Medulla oblongata (tissue), 1 donor: ENCODE results near the gene SLFN11.
"Not testable (repeated sequence)": the region's sequence is repeated elsewhere in the genome, so short reads cannot be mapped to it uniquely, and the experiment has no call there.

Source experiments
- DNase-seq: peaks from one replicate; pipeline ENCODE4 v3.0.0-alpha.2; 2015; ENCODE audit errors: extremely low spot score

SLFN11 gene

DNA sequence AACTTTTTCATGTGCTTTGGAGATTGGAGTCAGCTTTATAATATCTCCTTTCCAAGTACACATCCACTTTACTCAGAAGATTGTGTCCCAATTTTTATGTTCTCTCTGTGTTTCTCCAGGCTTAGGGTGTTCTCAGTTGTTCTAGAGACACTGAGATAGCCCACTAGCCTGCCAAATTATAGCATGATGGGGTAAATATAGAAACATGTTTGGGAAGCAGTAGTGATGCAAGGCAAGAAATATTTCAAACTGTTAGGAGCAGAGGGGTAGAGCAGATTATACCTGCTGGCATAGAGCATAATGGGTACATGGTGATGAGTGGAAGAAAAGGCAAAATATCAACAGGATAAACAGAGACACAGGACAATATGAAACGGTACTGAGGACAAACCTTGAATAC, 12.4 kb downstream of the SLFN11 start:
- no peak for DNase-seq

DNA sequence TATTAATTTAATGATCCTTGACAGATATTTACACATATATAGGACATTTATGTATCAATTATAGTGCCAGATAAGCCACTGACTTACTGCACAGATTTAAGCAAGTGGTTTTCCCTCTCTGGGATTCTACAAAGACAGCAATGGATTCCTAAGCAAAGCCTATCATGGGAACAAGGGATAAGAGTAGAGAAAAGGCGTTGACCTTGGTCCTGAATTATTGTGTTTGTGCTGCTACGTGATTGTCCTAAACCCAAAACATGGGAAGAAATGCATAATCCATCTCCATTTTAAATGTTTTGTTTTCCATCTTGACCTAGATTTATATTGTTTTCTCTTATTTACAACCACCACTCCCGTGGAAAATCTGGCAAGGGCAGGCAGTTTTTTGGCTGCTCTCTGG, 14.0 kb downstream of the SLFN11 start:
- no peak for DNase-seq

- no peak for DNase-seq
These were observed 21.1 kb downstream of the SLFN11 start for GRCh38 chr17:35352284-35352683.

GRCh38 chr17:35350493-35350892, 22.9 kb downstream of the SLFN11 start:
- no peak for DNase-seq

GRCh38 chr17:35345926-35346771, 27.3 kb downstream of the SLFN11 start:
- DNase-seq, result peak; percentile 74

GRCh38 chr17:35345445-35345925, 27.9 kb downstream of the SLFN11 start:
- DNase-seq, result no peak

- DNase-seq, result no peak
These were observed 29.2 kb downstream of the SLFN11 start for GRCh38 chr17:35344262-35344661.

DNA sequence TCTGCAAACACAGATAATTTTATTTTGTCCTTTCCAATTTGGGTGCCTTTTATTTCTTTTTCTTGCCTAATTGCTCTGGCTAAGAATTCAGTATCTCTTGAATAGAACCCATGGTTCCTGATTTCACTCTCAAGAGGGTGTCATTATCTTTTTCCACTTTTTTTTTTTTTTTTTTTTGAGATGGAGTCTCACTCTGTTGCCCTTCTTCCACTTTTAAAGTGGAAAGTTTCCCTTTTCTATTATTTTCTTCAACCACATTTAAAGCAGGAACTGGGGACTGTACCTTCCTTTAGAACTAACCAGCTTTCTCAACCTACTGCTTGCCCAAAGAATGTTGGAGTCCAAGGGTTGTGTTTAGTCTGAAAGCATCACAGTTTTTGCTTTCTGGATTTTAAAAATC, 31.1 kb downstream of the SLFN11 start:
- no peak for DNase-seq

GRCh38 chr17:35341411-35341992, 31.9 kb downstream of the SLFN11 start:
- no peak for DNase-seq

- DNase-seq, result no peak
These were observed 35.2 kb downstream of the SLFN11 start for GRCh38 chr17:35338230-35338629.

DNA sequence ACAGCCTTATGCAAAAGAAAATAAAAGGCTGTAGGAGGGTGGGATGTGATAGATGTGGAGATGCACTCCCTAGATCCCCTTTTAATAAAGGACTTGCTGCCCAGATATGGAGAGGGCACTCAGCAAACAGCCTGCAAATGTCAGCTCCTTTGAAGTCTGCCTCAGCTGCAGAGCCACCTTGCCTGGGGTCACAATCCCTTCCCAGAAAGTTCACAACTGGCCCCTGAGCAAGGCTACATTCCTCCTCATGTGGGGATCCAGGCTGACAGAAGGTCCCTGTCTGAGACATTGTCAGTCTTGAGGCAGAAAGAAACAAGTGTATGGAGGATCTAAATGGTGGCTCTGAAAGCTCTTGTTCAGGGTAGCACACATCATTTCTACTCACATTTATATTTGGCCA, 36.1 kb downstream of the SLFN11 start:
- DNase-seq, result no peak

DNA sequence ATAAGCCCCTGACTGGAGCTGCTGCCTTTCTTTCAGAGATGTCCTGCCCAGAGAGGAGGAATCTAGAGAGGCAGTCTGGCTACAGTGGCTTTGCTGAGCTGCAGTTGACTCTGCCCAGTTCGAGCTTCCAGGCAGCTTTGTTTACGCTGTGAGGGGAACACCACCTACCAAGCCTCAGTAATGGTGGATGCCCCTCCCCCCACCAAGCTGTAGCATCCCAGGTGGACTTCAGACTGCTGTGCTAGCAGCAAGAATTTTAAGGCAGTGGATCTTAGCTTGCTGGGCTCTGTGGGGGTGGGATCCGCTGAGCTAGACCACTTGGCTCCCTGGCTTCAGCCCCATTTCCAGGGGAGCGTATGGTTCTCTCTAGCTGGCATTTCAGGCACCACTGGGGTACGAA, 39.8 kb downstream of the SLFN11 start:
- not testable (repeated sequence) for DNase-seq

DNA sequence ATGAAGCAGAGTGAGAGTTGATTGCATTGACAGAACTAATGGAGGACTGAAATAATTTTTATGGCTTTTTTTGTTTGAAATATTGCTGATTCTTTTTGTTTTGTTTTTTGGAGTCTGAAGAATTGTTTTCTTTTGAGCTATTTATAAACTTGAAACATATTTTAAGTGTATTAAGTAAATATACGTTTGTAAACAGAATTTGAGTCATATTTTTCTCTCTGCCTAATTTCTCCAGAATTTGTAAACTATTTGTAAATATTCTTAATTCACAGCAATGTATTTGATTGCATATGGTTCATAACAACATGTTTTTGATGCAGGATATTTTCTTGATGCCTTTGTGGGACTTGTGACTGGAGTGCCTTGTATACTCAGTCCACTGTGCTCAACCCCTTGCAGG, 50.7 kb downstream of the SLFN11 start:
- DNase-seq, result no peak

- no peak for DNase-seq
These were observed 57.5 kb downstream of the SLFN11 start for GRCh38 chr17:35315971-35316370.

DNA sequence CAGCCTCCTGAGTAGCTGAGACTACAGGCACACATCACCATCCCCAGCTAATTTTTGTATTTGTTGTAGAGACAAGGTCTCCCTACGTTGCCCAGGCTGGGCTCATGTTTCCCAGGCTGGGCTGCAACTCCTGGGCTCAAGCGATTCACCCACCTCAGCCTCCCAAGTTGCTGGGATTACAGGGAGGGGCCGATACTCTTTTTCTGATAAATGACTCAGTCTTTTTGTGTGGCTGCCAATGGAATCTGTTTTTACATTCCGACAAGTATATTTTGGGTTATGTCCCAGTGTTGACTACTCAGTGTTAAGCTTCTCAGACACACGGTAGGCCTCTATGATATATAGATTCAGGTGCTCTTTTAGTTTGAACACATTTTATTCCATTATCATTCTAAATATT, 58.1 kb downstream of the SLFN11 start:
- no peak for DNase-seq

DNA sequence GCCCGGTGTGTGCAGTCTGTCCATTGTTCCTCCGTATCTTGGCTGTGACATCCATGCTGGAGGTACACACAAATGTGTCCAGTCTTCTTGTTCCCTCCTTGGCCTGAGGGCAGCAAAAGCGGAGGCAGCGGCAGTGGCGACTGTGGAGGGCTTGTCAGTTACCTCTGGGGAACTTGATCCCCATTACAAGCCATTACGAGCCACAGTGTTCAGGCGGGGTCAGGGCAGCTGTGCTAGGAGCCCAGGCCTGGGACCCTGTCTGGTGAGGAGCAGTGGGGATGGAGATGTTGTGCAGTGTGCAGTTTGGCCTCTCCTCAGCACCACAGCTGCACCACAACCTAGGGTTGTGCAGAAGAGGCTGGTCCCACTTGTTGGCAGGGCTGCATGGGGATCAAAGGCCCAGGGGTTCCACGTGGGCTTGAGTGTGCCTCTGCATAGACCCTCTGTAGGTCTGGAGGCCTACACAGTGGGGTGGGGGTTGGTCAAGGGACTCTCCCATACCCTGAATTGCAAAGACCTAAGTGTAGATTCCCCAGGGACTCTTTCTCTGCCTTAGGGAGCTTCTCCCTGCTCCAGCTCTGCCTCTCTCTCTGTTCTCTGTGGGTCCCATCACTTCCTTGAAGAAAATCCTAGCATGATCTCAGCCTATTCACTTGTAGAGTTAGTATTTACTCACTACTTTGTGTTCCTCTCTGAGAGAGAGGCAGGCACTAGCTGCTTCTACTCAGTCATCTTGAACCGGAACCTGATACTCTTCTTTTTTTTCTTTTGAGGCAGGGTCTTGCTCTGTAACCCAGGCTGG, 58.8 kb downstream of the SLFN11 start:
- DNase-seq, result no peak

DNA sequence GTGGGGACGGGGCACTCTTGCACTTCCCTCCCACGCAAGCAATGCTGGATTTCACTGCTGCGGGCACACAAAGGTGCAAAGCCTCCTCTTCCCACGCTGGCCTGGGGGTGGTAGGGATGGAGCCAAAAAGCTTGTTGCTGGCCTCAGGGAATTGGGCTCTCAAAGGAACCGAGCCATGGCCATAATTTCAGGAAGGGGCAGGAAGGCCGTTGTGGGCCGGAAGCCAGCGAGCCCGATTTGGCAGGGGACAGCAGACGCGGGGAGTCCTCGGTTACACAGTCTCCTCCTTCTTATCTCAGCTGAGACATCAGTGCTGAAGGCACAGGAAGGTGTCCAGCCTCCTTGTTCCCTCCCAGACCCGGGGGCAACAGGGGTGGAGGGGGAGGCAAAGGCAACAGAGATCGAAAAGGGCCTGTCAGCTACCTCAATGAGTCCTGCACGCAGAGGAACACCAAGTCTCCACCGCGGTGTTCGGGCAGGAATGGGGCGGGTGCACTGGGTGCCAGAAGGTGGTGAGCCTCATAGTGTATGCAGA, 59.5 kb downstream of the SLFN11 start:
- no peak for DNase-seq

DNA sequence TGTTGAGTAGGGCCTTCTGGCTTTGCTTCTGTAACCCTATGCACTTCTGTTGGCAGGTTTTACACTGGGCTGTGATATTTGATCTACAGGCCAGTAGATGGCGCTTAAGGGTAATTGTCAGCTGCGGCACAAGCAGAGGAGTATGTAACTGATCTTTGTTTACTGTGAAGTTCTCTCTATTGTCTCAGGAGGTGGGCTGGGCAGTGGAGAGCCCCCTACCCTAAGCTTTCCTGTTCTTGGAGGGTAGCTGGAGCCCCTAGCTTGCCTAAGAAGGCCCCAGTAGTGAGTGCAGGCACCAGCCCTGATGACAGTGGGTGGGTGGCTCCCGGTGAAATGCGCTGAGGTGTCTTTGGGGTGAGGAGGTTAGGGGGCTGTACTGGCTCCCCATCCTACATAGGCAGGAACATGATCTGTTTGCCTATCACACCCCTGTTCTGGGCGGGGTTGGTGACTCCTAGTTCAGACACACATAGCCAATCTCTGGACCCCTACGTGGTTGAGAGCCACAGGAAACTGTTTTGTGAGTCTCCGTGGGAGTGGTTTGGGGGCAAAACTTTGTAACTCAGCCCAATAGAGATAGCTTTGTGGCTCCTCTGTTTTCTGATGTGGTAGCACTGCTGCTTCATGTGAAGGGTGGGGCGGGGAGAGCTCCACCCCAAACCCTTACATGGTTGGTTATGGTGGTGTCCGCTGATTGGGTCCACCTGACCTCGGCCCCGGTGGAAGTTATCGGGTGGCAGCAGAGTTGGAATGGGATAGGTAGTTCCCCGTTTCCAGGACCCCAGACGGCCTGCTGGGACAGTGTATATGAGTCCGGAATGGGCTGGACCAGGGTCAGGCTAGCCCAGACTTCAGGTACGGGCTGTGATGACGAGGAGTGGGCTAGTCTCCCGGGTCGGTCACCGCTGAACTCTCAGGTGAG, 60.4 kb downstream of the SLFN11 start:
- peak; percentile 77 for DNase-seq

DNA sequence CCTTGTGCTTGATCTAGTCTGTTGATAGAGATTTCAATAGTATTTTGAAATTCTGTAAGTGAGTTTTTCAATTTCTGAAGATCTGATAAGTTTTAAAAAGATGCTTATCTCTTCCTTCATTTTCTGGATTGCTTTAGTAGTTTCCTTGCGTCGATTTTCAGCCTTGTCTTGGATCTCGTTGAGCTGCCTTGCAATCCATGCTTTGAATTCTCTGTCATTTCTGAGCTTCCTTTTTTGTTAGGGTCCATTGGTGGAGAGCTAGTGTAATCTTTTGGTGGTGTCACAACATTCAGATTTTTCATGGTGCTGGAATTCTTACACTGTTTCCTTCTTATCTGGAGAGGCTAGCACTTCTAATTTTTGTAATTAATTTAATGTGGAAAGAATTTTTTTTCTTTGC, 61.1 kb downstream of the SLFN11 start:
- no peak for DNase-seq

GRCh38 chr17:35309345-35309744, 64.1 kb downstream of the SLFN11 start:
- not testable (repeated sequence) for DNase-seq
